GM12874 (cell line): ENCODE results near the gene SLC24A3.

Experiments
- TF ChIP-seq, protein P1 (sequence below): IDR thresholded peaks from 2 replicates; pipeline ENCODE4 v1.5.1; 2011; ENCODE audit warnings: low read depth, mild to moderate bottlenecking, control low read depth, low read length, moderate library complexity; ENCODE audit not compliant: insufficient read depth

The SLC24A3 gene

GRCh38 chr20:19423097-19423899, 210.9 kb downstream of the SLC24A3 start:
- TF ChIP-seq, protein P1, sequence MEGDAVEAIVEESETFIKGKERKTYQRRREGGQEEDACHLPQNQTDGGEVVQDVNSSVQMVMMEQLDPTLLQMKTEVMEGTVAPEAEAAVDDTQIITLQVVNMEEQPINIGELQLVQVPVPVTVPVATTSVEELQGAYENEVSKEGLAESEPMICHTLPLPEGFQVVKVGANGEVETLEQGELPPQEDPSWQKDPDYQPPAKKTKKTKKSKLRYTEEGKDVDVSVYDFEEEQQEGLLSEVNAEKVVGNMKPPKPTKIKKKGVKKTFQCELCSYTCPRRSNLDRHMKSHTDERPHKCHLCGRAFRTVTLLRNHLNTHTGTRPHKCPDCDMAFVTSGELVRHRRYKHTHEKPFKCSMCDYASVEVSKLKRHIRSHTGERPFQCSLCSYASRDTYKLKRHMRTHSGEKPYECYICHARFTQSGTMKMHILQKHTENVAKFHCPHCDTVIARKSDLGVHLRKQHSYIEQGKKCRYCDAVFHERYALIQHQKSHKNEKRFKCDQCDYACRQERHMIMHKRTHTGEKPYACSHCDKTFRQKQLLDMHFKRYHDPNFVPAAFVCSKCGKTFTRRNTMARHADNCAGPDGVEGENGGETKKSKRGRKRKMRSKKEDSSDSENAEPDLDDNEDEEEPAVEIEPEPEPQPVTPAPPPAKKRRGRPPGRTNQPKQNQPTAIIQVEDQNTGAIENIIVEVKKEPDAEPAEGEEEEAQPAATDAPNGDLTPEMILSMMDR: no peak

DNA sequence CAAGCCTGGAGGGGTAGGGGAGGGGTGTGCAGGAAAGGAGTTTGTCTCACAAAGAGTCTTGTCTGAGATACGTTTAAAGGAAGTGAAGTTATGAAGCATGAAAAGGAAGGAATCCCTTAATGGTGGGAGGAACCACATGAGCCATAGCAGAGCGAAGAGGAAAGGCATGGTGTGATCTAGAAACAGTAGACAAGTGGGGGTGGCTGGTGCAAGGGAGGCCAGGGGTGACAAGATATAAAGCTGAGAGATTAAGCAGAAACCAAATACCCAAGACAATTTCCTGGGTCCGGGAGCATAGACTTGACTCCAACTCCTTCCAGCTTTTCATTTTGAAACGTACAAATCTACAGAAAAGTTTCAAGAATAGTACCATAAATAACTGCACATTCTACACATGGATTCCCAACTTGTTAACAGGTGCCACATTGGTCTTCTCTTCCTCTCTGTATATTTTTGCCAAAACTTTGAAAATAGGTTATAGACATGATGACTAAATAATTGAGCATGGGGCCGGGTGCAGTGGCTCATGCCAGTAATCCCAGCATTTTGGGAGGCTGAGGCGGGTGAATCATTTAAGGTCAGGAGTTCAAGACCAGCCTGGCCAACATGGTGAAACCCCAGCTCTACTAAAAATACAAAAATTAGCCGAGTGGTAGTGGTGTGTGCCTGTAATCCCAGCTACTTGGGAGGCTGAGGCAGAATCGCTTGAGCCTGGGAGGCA, 211.6 kb downstream of the SLC24A3 start:
- TF ChIP-seq, protein P1: no peak

- TF ChIP-seq, protein P1: no peak
Observed at GRCh38 chr20:19426356-19426755, 213.9 kb downstream of the SLC24A3 start.

DNA sequence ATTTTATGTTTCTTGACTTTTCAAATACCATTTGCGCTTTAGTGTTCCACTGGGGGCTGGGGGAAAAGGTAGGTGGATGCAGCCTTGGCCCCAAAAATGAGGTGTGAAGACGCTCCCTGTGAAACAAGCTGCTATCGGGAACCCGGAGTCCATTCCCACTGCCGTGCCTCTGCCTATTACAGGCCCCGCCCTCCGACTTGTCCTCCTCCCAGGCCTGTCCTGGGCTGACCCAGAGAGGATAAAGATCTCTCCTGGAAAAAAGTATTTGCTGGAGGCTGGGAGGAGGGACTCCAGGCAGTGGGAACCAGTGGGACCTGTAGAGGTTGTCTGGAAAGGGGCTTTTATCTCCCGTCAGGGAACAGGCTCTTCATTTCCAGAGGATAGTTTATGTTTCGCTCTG, 215.0 kb downstream of the SLC24A3 start:
- TF ChIP-seq, protein P1: no peak

DNA sequence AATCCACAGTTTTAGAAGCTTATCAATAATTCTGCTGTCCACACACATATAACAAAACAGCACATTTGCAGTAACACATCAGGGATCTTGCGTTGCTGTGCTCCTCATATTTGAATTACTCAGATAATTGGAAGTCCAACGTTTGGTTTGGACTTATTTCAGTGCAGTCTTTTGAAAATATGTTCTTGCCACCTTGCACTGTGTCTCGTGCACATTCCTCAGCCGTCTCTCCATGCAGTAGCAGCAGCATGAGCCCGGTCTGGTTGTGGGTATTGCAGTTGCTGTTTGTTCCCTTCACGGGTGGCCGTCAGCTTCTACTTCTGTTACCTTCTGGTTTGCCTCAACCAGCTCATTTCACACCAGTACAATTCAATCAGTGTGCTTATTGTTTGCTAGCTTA, 215.5 kb downstream of the SLC24A3 start:
- TF ChIP-seq, protein P1: no peak

DNA sequence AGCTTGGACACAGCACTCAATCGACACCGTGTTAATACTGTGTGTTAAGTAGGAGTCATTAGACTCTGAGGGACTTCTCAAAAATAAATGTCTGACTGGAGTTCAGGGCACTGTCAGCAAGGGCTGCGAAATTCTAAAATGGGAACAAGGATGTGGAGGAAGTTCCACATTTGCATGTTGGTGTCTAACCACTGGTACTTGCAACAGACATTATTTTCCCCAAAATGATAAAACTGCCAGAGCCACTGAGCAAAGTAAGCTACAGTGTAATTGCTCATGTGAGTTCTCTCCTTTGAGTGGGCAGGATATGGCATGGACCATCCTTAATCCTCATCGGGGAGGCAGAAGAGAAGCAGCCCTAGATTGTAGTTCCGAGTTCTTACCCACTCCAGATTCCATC, 215.9 kb downstream of the SLC24A3 start:
- TF ChIP-seq, protein P1: no peak

- TF ChIP-seq, protein P1: no peak
Observed at GRCh38 chr20:19429538-19429937, 217.1 kb downstream of the SLC24A3 start.
